K562 (cell line): ENCODE results near the gene SCNN1A. TPM values are rescaled to one million over a fixed set of nuclear protein-coding genes. Genes with fewer than 3 reads are reported as not detected.

Source experiments
- CBX8 ChIP-seq: fragments of 200-600 bp; sonication (generic); IDR thresholded peaks from 2 replicates; pipeline ENCODE4 v1.6.1; 2012; ENCODE audit warnings: borderline replicate concordance, mixed run types, low read depth, mild to moderate bottlenecking, moderate library complexity, mixed read lengths, low read length, control low read depth, inconsistent platforms; ENCODE audit not compliant: poor library complexity, severe bottlenecking; ENCODE audit errors: extremely low read depth
- CREM ChIP-seq: IDR thresholded peaks from 2 replicates; pipeline ENCODE4 v1.6.1; 2014; ENCODE audit warnings: antibody characterized with exemption, low read depth
- DMBX1 ChIP-seq: fragments of 250-450 bp; sonication (Bioruptor Pico); IDR thresholded peaks from 2 replicates; pipeline ENCODE4 v1.8.0; 2022; ENCODE audit warnings: inconsistent platforms, mild to moderate bottlenecking, moderate library complexity, borderline replicate concordance
- IFI16 ChIP-seq: fragments of 250-450 bp; sonication (Bioruptor Pico); IDR thresholded peaks from 2 replicates; pipeline ENCODE4 v2.1.2; 2022; ENCODE audit warnings: mild to moderate bottlenecking, inconsistent platforms
- KDM5B ChIP-seq: fragments of 200-600 bp; sonication (generic); IDR thresholded peaks from 2 replicates; pipeline ENCODE4 v1.6.1; 2012; ENCODE audit warnings: low read depth, mild to moderate bottlenecking, moderate library complexity, low read length, control low read depth, inconsistent platforms; ENCODE audit not compliant: insufficient replicate concordance
- MLLT1 ChIP-seq, 2 experiments: fragments of 450-650 bp; IDR thresholded peaks; 2 replicates each; pipeline ENCODE4 v1.6.1; 2016
- NCOA1 ChIP-seq: fragments of 450-650 bp; IDR thresholded peaks from 2 replicates; pipeline ENCODE4 v1.6.1; 2016; ENCODE audit warnings: low read depth
- PHF21A ChIP-seq: fragments of 450-650 bp; IDR thresholded peaks from 2 replicates; pipeline ENCODE4 v1.6.1; 2017; ENCODE audit warnings: low read depth, borderline replicate concordance
- RFX7 ChIP-seq: fragments of 250-450 bp; sonication (Bioruptor Pico); IDR thresholded peaks from 2 replicates; pipeline ENCODE4 v1.5.1; 2021; ENCODE audit warnings: mild to moderate bottlenecking
- SP2 ChIP-seq: IDR thresholded peaks from 2 replicates; pipeline ENCODE4 v1.6.1; 2011; ENCODE audit warnings: mild to moderate bottlenecking, low read depth, low read length, moderate library complexity; ENCODE audit not compliant: poor library complexity, severe bottlenecking; ENCODE audit errors: extremely low read depth
- SREBF2 ChIP-seq: sonication (generic); formaldehyde crosslinking; IDR thresholded peaks from 2 replicates; pipeline ENCODE4 v1.4.0; 2020; ENCODE audit warnings: mild to moderate bottlenecking, missing genetic modification reagents
- SRSF7 ChIP-seq: fragments of 200-400 bp; formaldehyde crosslinking; optimal IDR thresholded peaks from 2 replicates; pipeline ENCODE3; 2017; ENCODE audit warnings: mild to moderate bottlenecking, low read depth, low read length
- TSC22D4 ChIP-seq: fragments of 450-650 bp; IDR thresholded peaks from 2 replicates; pipeline ENCODE4 v1.6.1; 2016; ENCODE audit warnings: missing genetic modification characterization, missing biosample characterization, control low read depth
- ZNF282 ChIP-seq: sonication (generic); formaldehyde crosslinking; IDR thresholded peaks from 2 replicates; pipeline ENCODE4 v1.8.1; 2023; ENCODE audit warnings: missing genetic modification reagents
- ZNF311 ChIP-seq: fragments of 250-450 bp; sonication (Bioruptor Pico); IDR thresholded peaks from 2 replicates; pipeline ENCODE4 v1.4.0; 2020; ENCODE audit warnings: mild to moderate bottlenecking, moderate library complexity
- ZNF407 ChIP-seq: fragments of 450-650 bp; IDR thresholded peaks from 2 replicates; pipeline ENCODE4 v1.6.1; 2016; ENCODE audit warnings: low read depth
- polyA plus RNA-seq, 8 experiments: library from polyadenylated mRNA; depleted of rRNA in 4 of 8; stranded (reverse) in 5 of 8; unstranded in 3 of 8; fragments of >200 nt; fragmentation: Nextera tagmentation in 2 of 8; fragmentation: Illumina TruSeq in 1 of 8; extraction: Ambion mirVana in 2 of 8; extraction: Trizol in 1 of 8; gene quantifications; 2 replicates each; pipeline versions ENCODE4 v1.2.1 to v1.2.3, GENCODE V29; 2011 to 2014; ENCODE audit warnings: inconsistent platforms in 1 of 8, missing spikeins in 1 of 8
- total RNA-seq, 7 experiments: library from RNA; depleted of rRNA in 6 of 7; stranded (reverse); fragments of >200 nt in 6 of 7; fragmentation: Illumina TruSeq in 2 of 7; extraction: Trizol in 2 of 7; gene quantifications; 2 replicates each; pipeline versions ENCODE4 v1.2.1 to v1.2.3, GENCODE V29; 2011 to 2021; ENCODE audit warnings: low replicate concordance in 1 of 7
- TF ChIP-seq, protein P1 (sequence below): fragments of 450-650 bp; formaldehyde crosslinking; IDR thresholded peaks from 2 replicates; pipeline ENCODE4 v1.4.0; 2022; ENCODE audit warnings: mild to moderate bottlenecking, moderate library complexity

Gene SCNN1A
- total and polyA plus RNA-seq, 9 of the 15 experiments (the other 6 are each of a cell fraction or from before 2014, with no cell fraction given), result 0.15 to 0.49 (median 0.32) TPM; not detected in 5

DNA sequence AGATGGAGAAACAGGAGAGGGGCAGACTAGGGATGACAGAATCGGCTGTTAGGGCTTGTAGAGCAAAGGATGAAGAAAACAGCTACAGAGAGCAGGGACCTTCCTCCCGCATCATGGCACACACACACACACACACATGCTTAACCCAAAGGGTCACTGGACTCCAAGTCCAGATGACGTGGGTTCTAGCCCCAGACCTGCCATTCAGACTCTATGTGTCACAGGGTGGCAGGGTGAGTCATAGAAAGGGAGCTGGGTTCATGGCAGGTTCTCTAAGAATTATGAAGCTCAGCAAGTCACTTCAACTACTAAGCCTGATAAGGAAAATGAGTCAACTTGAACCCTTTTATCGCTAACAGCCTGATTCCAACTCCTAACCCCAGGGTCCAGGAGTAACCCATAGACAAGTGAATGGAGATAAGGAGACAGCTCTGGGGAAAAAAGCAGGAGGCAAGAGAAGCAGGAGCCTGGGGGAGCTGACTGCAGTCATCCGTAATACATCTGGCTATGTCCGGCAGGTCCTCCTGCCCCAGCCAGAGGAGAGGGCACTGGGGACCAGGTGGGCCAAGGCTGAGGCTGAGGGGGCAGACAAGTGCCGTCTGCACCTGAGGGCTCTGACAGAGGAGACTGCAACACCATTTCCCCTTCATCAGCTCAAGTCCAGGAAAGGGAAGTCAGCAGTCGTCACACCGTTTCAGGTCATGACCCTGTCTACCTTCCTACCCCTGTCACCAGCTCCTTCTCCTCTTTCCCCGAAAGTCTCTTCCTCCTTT is 29.9 kb downstream of the SCNN1A start (continued):
- TF ChIP-seq ZNF407, result no peak
- TF ChIP-seq MLLT1 (IDR thresholded peaks at IDR 0.05), result no peak
- TF ChIP-seq CREM, result peak; percentile 86
- peak; percentile 74; the same call in 1 of the 2 replicates for TF ChIP-seq DMBX1 (CRISPR knock-in tag)
- TF ChIP-seq CBX8, result no peak
- no peak for TF ChIP-seq ZNF282
- TF ChIP-seq SREBF2 (CRISPR knock-in tag), result no peak
- TF ChIP-seq ZNF311 (CRISPR knock-in tag), result no peak; the same call in 1 of the 2 replicates
- no peak for TF ChIP-seq SP2
- peak; percentile 86 for TF ChIP-seq NCOA1
- no peak for TF ChIP-seq IFI16 (CRISPR knock-in tag)
- no peak for TF ChIP-seq SRSF7
- TF ChIP-seq KDM5B, result no peak
- no peak for TF ChIP-seq RFX7
- TF ChIP-seq, protein P1, sequence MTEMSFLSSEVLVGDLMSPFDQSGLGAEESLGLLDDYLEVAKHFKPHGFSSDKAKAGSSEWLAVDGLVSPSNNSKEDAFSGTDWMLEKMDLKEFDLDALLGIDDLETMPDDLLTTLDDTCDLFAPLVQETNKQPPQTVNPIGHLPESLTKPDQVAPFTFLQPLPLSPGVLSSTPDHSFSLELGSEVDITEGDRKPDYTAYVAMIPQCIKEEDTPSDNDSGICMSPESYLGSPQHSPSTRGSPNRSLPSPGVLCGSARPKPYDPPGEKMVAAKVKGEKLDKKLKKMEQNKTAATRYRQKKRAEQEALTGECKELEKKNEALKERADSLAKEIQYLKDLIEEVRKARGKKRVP (CRISPR knock-in tag), result no peak
- peak; percentile 49; the same call in 1 of the 2 replicates for TF ChIP-seq PHF21A
- no peak for TF ChIP-seq TSC22D4 (tag)
